Measurements from ENCODE around the gene ANKRD36B.
"Not testable (repeated sequence)": the region's sequence is repeated elsewhere in the genome, so short reads cannot be mapped to it uniquely, and the experiment has no call there.

Gene ANKRD36B

DNA sequence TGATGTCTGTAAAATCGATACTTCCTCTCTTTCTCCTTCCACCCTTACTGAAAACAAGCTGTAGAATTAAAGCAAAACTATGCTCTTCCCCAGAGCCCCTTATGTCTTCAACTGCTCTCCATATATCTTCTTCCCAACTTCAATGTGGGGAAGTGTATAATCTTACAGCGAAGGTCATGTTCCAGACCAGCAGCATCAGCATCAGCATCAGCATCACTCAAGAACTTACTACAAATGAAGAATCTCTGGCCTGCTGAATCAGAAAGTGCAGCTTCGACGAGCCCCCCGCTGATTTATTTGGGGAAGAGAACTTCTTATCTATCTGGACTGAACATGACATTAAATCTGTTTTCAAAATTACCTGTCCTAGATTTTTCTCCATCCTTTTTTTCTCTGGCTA lies 40.6 kb downstream of the ANKRD36B start:
- not testable (repeated sequence) for DNase-seq (ENCODE audit: low read depth in 3 of 3)

DNA sequence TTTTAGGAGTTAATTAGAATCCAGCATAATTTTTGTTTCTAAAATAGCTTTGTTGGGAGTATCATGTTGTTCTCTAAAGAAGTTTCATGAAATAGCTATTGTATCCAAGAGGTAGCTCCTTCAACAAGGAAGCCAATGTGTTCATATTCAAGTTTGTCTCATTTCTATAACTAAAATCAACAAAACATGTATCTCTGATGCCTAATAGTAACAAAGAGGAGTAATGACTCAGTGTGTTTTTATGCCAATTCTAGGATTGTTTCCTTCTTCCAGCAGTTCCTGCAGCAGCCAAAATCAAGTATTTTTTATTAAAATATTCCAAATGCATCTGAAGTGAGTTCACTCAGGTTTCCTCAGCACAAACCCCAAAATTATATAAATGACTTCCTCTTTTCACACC lies 41.1 kb downstream of the ANKRD36B start:
- not testable (repeated sequence) for DNase-seq (ENCODE audit: low read depth in 3 of 3)

DNA sequence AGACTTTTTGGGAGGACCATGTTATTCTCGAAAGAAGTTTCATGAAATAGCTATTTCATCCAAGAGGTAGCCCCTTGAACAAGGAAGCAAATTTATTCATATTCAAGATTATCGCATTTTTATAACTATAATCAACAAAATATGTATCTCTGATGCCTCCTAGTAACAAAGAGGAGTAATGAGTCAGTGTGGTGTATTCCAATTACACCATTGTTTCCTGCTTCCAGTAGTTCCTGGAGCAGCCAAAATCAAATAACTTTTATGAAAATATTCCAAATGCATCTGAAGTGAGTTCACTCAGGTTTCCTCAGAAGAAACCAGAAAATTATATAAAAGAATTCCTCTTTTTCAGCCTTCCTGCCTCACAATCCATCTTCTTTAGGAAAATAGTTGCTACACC lies 43.0 kb downstream of the ANKRD36B start:
- no peak for DNase-seq (ENCODE audit: low read depth in 3 of 3)

DNA sequence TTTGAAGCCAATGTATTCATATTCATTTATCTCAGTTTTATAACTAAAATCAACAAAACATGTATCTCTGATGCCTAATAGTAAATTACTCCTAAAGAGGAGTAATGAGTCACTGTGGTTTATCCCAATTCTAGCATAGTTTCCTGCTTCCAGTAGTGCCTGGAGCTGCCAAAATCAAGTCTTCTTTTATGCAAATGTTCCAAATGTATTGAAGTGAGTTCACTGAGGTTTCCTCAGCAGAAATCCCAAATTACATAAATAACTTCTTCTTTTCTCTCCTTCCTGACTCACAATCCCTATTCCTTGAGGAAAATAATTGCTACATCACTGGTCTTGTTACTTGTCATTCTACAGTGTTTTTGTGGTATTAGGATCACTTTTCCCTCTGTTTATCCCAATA lies 44.8 kb downstream of the ANKRD36B start:
- DNase-seq (ENCODE audit: low read depth in 3 of 3): not testable (repeated sequence)

DNA sequence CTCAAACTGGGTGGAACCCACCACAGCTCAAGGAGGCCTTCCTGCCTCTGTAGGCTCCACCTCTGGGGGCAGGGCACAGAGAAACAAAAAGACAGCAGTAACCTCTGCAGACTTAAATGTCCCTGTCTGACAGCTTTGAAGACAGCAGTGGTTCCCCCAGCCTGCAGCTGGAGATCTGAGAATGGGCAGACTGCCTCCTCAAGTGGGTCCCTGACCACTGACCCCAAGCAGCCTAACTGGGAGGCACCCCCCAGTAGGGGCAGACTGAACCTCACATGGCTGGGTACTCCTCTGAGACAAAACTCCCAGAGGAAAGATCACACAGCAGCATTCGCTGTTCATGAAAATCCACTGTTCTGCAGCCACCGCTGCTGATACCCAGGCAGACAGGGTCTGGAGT lies 63.8 kb downstream of the ANKRD36B start:
- not testable (repeated sequence) for DNase-seq (ENCODE audit: low read depth in 3 of 3)

DNA sequence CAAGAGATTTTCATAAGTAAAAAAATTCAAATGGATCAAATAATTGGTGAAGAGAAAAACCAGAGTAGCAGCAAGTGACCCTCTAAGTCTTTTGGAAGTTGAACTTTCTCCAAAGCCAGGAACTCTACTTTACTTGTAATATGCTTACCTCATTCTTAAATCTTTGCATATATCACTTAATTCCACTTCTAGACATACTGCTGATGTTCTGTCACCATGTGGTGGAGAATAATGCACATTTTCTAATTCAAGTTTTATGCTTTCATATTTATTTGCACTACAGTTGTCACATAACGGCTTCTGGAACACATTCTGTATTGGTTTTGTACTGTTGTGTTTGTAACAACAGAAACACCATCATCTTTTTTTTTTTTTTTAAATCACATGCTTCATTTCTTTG lies 65.9 kb downstream of the ANKRD36B start:
- not testable (repeated sequence) for DNase-seq (ENCODE audit: low read depth in 3 of 3)

DNA sequence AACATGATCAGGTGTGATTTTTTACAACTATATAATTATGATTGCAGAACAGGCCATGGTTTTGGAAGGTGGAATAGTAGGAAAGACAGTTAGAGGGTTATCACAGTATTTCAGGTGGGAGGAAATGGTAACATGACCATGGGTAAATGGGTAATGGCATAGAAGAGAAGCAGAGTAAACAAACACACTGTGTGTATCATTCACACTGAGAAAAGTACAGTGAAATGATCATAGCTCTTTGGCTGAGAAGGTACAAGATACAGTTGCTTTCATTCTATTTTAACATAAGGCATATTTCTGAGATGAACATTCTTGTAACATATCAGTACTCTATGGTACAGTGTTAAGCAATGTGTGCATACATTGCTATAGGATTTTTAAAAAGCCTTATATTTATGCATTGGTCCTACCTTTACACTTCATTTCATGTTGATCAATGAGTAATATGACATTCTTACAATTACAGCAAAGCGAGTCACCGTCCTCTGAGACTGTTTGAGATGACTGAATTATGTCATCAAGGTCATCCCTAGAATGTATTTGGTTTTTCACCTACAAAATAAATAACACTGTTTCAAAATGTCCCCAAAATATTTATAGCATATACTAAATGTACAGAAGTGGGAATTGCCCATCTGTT lies 66.6 kb downstream of the ANKRD36B start:
- DNase-seq (ENCODE audit: low read depth in 3 of 3): not testable (repeated sequence)

GRCh38 chr2:97495651-97496050 lies 94.0 kb downstream of the ANKRD36B start:
- not testable (repeated sequence) for DNase-seq (ENCODE audit: low read depth in 3 of 3)

DNA sequence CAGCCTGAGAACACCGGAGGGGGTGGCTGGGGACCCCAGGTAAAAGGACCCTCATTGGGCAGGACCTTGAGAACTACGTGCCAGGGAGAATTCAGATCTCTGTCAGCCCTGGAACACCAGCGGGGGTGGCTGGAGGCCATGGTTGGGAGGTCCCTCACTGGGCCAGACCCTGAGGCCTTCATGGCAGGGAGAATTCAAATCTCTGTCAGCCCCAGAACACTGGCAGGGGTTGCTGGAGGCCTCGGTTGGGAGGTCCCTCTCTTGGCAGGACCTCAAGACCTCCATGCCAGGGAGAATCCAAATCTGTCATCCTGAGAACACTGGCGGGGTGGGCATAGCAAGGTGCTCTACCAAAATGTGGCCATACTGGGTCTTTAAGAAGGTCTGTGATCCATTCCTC lies 99.5 kb downstream of the ANKRD36B start:
- not testable (repeated sequence) for DNase-seq (ENCODE audit: low read depth in 3 of 3)
